ENCODE measurements around the gene ISG20.

The ISG20 gene

GRCh38 chr15:88648357-88649214, 9.8 kb downstream of the ISG20 start:
- TF ChIP-seq CTCF (IDR thresholded peaks at IDR 0.05; ENCODE audit: low read depth, low read length) = no peak
- no peaks in the 10 kb centered on the region for H3K36me3 ChIP-seq
- H3K27me3 ChIP-seq (ENCODE audit: insufficient read depth, low read depth, severe bottlenecking) = no peaks in the 10 kb centered on the region
- H3K4me3 ChIP-seq (ENCODE audit: low read depth, low read length) = no peak overlapping the region
- H3K9me3 ChIP-seq (ENCODE audit: severe bottlenecking) = no peaks in the 10 kb centered on the region
- DNase-seq = no peak
- H3K27ac ChIP-seq = no peak overlapping the region

GRCh38 chr15:88649286-88649733, 10.5 kb downstream of the ISG20 start:
- DNase-seq = no peak
- Histone ChIP-seq H3K36me3 (no peaks in the 10 kb centered on the region), H3K9me3 (ENCODE audit: severe bottlenecking) (no peaks in the 10 kb centered on the region), H3K27me3 (ENCODE audit: insufficient read depth, low read depth, severe bottlenecking) (no peaks in the 10 kb centered on the region), H3K27ac (no peak overlapping the region), H3K4me3 (ENCODE audit: low read depth, low read length) (no peak overlapping the region)
- no peak for TF ChIP-seq CTCF (IDR thresholded peaks at IDR 0.05; ENCODE audit: low read depth, low read length)

GRCh38 chr15:88649753-88650551, 11.1 kb downstream of the ISG20 start:
- Histone ChIP-seq H3K9me3 (ENCODE audit: severe bottlenecking) (no peaks in the 10 kb centered on the region), H3K27me3 (ENCODE audit: insufficient read depth, low read depth, severe bottlenecking) (no peaks in the 10 kb centered on the region), H3K4me3 (ENCODE audit: low read depth, low read length) (no peak overlapping the region), H3K27ac (no peak overlapping the region), H3K36me3 (no peaks in the 10 kb centered on the region)
- no peak for TF ChIP-seq CTCF (IDR thresholded peaks at IDR 0.05; ENCODE audit: low read depth, low read length)
- no peak for DNase-seq

GRCh38 chr15:88650556-88650955, 11.7 kb downstream of the ISG20 start:
- Histone ChIP-seq H3K9me3 (ENCODE audit: severe bottlenecking) (no peaks in the 10 kb centered on the region), H3K27ac (no peak overlapping the region), H3K36me3 (no peaks in the 10 kb centered on the region), H3K27me3 (ENCODE audit: insufficient read depth, low read depth, severe bottlenecking) (no peaks in the 10 kb centered on the region), H3K4me3 (ENCODE audit: low read depth, low read length) (no peak overlapping the region)
- no peak for DNase-seq
- TF ChIP-seq CTCF (IDR thresholded peaks at IDR 0.05; ENCODE audit: low read depth, low read length) = no peak

GRCh38 chr15:88651136-88651732, 12.4 kb downstream of the ISG20 start:
- no peaks in the 10 kb centered on the region for H3K36me3 ChIP-seq
- no peak for TF ChIP-seq CTCF (IDR thresholded peaks at IDR 0.05; ENCODE audit: low read depth, low read length)
- H3K4me3 ChIP-seq (ENCODE audit: low read depth, low read length) = no peak overlapping the region
- no peaks in the 10 kb centered on the region for H3K9me3 ChIP-seq (ENCODE audit: severe bottlenecking)
- no peak overlapping the region for H3K27ac ChIP-seq
- no peak for DNase-seq
- H3K27me3 ChIP-seq (ENCODE audit: insufficient read depth, low read depth, severe bottlenecking) = no peaks in the 10 kb centered on the region

Measured in WERI-Rb-1 (cell line).